Fibroblast of lung (primary cell): ENCODE data around the gene PPP1R10. TPM values are rescaled to one million over a fixed set of nuclear protein-coding genes. Genes with fewer than 3 reads are reported as not detected.

Experiments used
- DNase-seq, 2 donors: peaks; one replicate each; pipeline versions ENCODE4 v3.0.0 to v3.0.0-alpha.2; 2010; ENCODE audit warnings: low read depth in 2 of 2
- H2AFZ ChIP-seq: 2 replicates; pipeline ENCODE4 v1.5.1; 2012; ENCODE audit warnings: low read length, control low read depth, inconsistent platforms
- H3K27ac ChIP-seq: 2 replicates; pipeline ENCODE4 v1.5.1; 2011; ENCODE audit warnings: low read length, control low read depth; ENCODE audit not compliant: insufficient read depth
- H3K27me3 ChIP-seq: 2 replicates; pipeline ENCODE4 v1.5.1; 2011; ENCODE audit warnings: mild to moderate bottlenecking, low read length; ENCODE audit not compliant: control insufficient read depth, insufficient read depth
- H3K36me3 ChIP-seq: 2 replicates; pipeline ENCODE4 v1.5.1; 2011; ENCODE audit warnings: low read length; ENCODE audit not compliant: control insufficient read depth, insufficient read depth
- H3K4me1 ChIP-seq: 2 replicates; pipeline ENCODE4 v1.5.1; 2011; ENCODE audit warnings: low read length; ENCODE audit not compliant: control insufficient read depth, insufficient read depth; ENCODE audit errors: extremely low read depth
- H3K4me2 ChIP-seq: 2 replicates; pipeline ENCODE4 v1.5.1; 2011; ENCODE audit warnings: low read length, control low read depth; ENCODE audit not compliant: insufficient read depth; ENCODE audit errors: extremely low read depth
- H3K4me3 ChIP-seq, 4 experiments: fragments of 200-600 bp in 1 of 4; sonication (generic) in 1 of 4; replicated peaks in 1 of 4; 2 replicates each; pipeline ENCODE4 v1.5.1; 2011 to 2016; ENCODE audit warnings: low read length in 4 of 4, low read depth in 3 of 4, mild to moderate bottlenecking in 3 of 4, control low read depth in 2 of 4, inconsistent platforms in 1 of 4, mixed read lengths in 1 of 4; ENCODE audit not compliant: insufficient read depth in 1 of 4; ENCODE audit errors: control extremely low read depth in 1 of 4
- H3K79me2 ChIP-seq: 2 replicates; pipeline ENCODE4 v1.5.1; 2012; ENCODE audit warnings: mild to moderate bottlenecking, low read length, inconsistent platforms; ENCODE audit not compliant: control insufficient read depth, insufficient read depth
- H3K9ac ChIP-seq: 2 replicates; pipeline ENCODE4 v1.5.1; 2011; ENCODE audit warnings: mild to moderate bottlenecking, low read length, control low read depth; ENCODE audit not compliant: insufficient read depth
- H3K9me3 ChIP-seq: 2 replicates; pipeline ENCODE4 v1.5.1; 2012; ENCODE audit warnings: low read depth, low read length; ENCODE audit not compliant: control insufficient read depth, insufficient read depth
- H4K20me1 ChIP-seq: 2 replicates; pipeline ENCODE4 v1.5.1; 2011; ENCODE audit warnings: low read length; ENCODE audit not compliant: control insufficient read depth, insufficient read depth; ENCODE audit errors: extremely low read depth
- CTCF ChIP-seq, 2 donors: IDR thresholded peaks in 1 of 2; conservative IDR thresholded peaks in 1 of 2; 1 replicate in 1 of 2; 2 replicates in 1 of 2; pipeline ENCODE4 v1.5.1; 2011 to 2012; ENCODE audit warnings: low read length in 2 of 2, control low read depth in 1 of 2, inconsistent platforms in 1 of 2, low read depth in 1 of 2, mild to moderate bottlenecking in 1 of 2
- EZH2 ChIP-seq: IDR thresholded peaks from 2 replicates; pipeline ENCODE4 v1.5.1; 2012; ENCODE audit warnings: low read length, control low read depth, mild to moderate bottlenecking; ENCODE audit errors: missing control alignments
- polyA plus RNA-seq, 2 donors: library from polyadenylated mRNA; depleted of rRNA in 1 of 2; stranded (reverse) in 1 of 2; unstranded in 1 of 2; fragments of >200 nt; gene quantifications; 2 replicates each; pipeline ENCODE4 v1.2.1, GENCODE V29; 2011 to 2012; ENCODE audit warnings: missing spikeins in 1 of 2
- total RNA-seq: library from RNA; depleted of rRNA; stranded (reverse); fragments of >200 nt; gene quantifications from 2 replicates; pipeline ENCODE4 v1.2.1, GENCODE V29; 2014

The PPP1R10 gene
- total and polyA plus RNA-seq, 2 donors (not counting 1 experiment from before 2014, with no cell fraction given): 25.2 to 28.2 TPM

DNA sequence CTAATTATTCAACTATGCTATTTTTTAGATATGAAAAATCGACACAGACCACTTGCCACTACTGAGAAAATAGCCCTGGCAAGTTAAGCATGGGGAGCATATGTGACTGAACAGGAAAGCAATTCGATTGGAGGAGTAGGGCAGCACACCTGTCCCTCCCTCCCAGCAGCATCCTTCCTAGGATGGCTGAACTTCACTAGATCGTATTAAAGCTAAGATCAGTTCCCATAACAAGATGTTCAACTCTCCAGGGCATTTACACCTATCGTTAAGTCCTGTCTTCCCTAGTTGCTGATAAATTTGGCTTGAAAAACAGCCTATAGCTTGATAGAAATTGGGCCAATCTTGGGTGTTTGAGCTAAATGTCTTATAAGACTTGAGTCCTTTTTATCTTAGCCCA lies 7.0 kb downstream of the PPP1R10 start:
- no peak overlapping the region for H3K4me2 ChIP-seq
- H3K4me3 ChIP-seq: no peak overlapping the region
- H3K9ac ChIP-seq: no peak overlapping the region
- H3K4me1 ChIP-seq: peaks cover 13% of the 10 kb centered on the region
- H3K27me3 ChIP-seq: no peaks in the 10 kb centered on the region
- H3K79me2 ChIP-seq: peaks cover 12% of the 10 kb centered on the region
- no peaks in the 10 kb centered on the region for H3K9me3 ChIP-seq
- no peak overlapping the region for H3K27ac ChIP-seq
- no peaks in the 10 kb centered on the region for H4K20me1 ChIP-seq
- H3K36me3 ChIP-seq: peaks cover 14% of the 10 kb centered on the region
- DNase-seq: no peak
- H2AFZ ChIP-seq: no peak overlapping the region
- TF ChIP-seq EZH2 (no peak), CTCF (conservative IDR thresholded peaks at IDR 0.05 in 1 of 2, IDR thresholded peaks at IDR 0.05 in 1 of 2; ENCODE audit: low read depth in 1 of 2, low read length in 2 of 2) (no peak)

DNA sequence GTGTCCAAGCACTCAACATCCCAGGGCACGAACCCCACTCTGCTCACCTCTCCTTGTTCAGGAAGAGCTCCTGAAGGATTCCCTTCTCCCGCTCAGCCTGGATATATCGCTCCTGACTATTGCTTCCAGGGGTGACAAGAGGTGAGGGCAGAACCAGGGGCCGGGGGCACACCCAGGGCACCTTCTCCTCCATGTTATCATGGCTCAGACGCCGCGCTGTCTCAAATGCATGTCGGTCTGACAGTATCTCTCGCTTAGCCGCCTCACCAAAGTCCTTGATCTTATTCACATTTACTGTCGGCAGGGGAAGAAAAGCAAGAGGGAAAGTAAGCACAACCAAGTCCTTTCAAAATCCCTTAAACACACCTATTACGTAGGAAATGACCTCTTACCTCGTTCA lies 13.1 kb downstream of the PPP1R10 start:
- Histone ChIP-seq H3K79me2 (no peaks in the 10 kb centered on the region), H4K20me1 (no peaks in the 10 kb centered on the region), H3K9me3 (no peaks in the 10 kb centered on the region), H3K4me2 (no peak overlapping the region), H3K27ac (no peak overlapping the region), H3K9ac (no peak overlapping the region), H2AFZ (no peak overlapping the region), H3K36me3 (peaks cover 48% of the 10 kb centered on the region), H3K4me1 (no peaks in the 10 kb centered on the region), H3K27me3 (no peaks in the 10 kb centered on the region), H3K4me3 (no peak overlapping the region)
- TF ChIP-seq CTCF (conservative IDR thresholded peaks at IDR 0.05 in 1 of 2, IDR thresholded peaks at IDR 0.05 in 1 of 2; ENCODE audit: low read depth in 1 of 2, low read length in 2 of 2) (no peak), EZH2 (no peak)
- no peak for DNase-seq

DNA sequence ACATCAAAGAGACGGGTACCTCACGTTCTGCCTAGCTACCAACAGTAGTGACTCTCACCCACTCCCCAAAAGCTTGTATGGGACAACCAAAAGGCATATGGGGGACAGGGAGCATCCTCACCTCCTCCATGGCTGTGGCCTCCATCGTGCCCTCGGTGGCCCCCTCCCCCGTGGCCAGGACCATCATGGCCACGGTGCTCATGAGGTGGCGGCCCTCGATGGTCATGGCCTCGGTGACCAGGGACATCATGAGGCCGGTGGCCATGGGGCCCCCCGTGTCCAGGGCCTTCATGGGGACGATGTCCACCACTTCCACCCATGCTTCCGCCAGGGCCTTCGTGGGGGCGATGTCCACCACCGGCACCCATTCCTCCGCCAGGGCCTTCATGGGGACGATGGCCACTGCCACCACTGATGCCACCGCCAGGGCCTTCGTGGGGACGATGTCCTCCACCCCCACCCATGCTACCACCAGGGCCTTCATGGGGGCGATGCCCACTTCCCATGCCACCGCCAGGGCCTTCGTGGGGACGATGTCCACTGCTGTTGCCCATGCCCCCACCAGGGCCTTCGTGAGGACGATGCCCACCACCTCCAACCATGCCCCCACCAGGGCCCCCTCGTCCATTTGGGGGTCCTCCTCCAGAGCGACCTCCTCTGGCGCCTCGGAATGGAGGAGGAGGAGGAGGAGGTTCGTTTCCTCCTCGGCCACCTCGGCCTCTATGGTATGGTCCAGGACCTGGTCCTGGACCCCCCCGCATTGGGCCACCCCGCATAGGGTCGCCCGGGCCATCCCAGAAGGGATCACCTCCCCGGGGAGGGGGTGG lies 15.0 kb downstream of the PPP1R10 start:
- no peak for TF ChIP-seq CTCF (conservative IDR thresholded peaks at IDR 0.05 in 1 of 2, IDR thresholded peaks at IDR 0.05 in 1 of 2; ENCODE audit: low read depth in 1 of 2, low read length in 2 of 2)
- no peak for TF ChIP-seq EZH2
- Histone ChIP-seq H3K9ac (no peak overlapping the region), H3K9me3 (no peaks in the 10 kb centered on the region), H3K4me1 (no peaks in the 10 kb centered on the region), H3K4me2 (no peak overlapping the region), H3K27ac (no peak overlapping the region), H3K36me3 (peaks cover 45% of the 10 kb centered on the region), H2AFZ (no peak overlapping the region), H3K27me3 (no peaks in the 10 kb centered on the region), H4K20me1 (no peaks in the 10 kb centered on the region), H3K4me3 (no peak overlapping the region), H3K79me2 (no peaks in the 10 kb centered on the region)
- DNase-seq: no peak
